ENCODE results near the gene PECR. TPM values are rescaled to one million over a fixed set of nuclear protein-coding genes. Genes with fewer than 3 reads are reported as not detected.

Gene PECR
- total and polyA plus RNA-seq, 5 donors from 2014 or later, result 28.0 to 73.8 (median 47.6) TPM

DNA sequence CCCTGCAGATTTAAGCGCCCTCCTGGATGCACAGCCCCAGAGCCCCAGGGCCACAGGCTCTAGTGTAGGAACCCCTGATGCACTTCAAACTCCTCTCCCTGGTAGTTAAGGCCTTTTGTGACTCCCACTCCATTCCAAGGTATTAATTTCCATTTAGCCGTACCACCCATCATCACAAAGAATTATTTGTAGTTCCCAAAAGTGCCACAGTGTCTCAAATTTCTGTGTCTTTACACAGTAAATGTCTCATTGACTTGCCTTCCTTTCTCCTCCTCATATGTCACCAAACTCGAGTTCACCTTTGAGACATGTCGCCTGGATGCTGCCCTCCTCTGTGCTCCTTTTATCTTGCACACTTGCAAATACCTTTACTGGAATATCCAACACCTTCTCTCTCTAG lies 25.9 kb downstream of the PECR start:
- Histone ChIP-seq H3K27ac (ENCODE audit: insufficient read depth, low read length, poor library complexity, severe bottlenecking) (no peak overlapping the region), H3K4me3 (ENCODE audit: low read depth, low read length) (no peak overlapping the region), H3K4me1 (ENCODE audit: control insufficient read depth, insufficient read depth, low read length, poor library complexity, severe bottlenecking) (peaks cover 22% of the 10 kb centered on the region), H3K27me3 (ENCODE audit: control insufficient read depth, insufficient read depth, low read length) (no peaks in the 10 kb centered on the region), H3K9me3 (ENCODE audit: control insufficient read depth in 2 of 2, low read length in 2 of 2) (no peaks in the 10 kb centered on the region), H3K36me3 (ENCODE audit: control insufficient read depth, insufficient read depth, low read length) (peaks cover 5% of the 10 kb centered on the region)
- Mint-ChIP-seq H3K27ac (peak overlapping the region; percentile 31 to 95 (median 37)), H3K4me3 (no peak overlapping the region), H3K4me1 (peaks cover 14 to 38% (median 28%) of the 10 kb centered on the region in 4 donors), H3K9me3 (peaks cover 0 to 6% (median 0%) of the 10 kb centered on the region in 7 donors), H3K36me3 (peaks cover 30% of the 10 kb centered on the region), H3K27me3 (no peaks in the 10 kb centered on the region)
- no peak for DNase-seq
- no peak for ATAC-seq (ENCODE audit: low read depth in 2 of 2)

DNA sequence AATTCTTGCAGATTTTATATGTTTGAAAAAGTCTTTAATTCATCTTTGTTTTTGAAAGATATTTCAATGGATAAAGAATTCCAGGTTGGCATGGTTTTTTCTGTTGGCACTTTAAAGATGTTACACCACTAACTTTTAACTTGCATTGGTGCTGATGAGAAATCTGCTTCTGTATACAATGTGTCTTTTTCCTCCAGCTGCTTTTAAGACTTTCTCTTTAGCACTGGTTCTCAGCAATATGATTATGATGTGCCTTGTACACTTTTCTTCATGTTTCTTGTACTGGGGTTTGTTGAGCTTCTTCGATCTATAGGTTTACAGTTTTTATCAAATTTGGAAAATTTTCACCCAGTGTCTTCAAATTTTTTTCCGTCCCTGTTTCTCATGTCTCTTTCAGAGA lies 29.2 kb downstream of the PECR start:
- ATAC-seq (ENCODE audit: low read depth in 2 of 2) (no peak), DNase-seq (no peak)
- Histone ChIP-seq H3K9me3 (ENCODE audit: control insufficient read depth in 2 of 2, low read length in 2 of 2) (no peaks in the 10 kb centered on the region), H3K27ac (ENCODE audit: insufficient read depth, low read length, poor library complexity, severe bottlenecking) (no peak overlapping the region), H3K4me3 (ENCODE audit: low read depth, low read length) (no peak overlapping the region), H3K4me1 (ENCODE audit: control insufficient read depth, insufficient read depth, low read length, poor library complexity, severe bottlenecking) (peaks cover 10% of the 10 kb centered on the region), H3K27me3 (ENCODE audit: control insufficient read depth, insufficient read depth, low read length) (no peaks in the 10 kb centered on the region), H3K36me3 (ENCODE audit: control insufficient read depth, insufficient read depth, low read length) (peaks cover 12% of the 10 kb centered on the region)
- peaks cover 28% of the 10 kb centered on the region for H3K36me3 Mint-ChIP-seq
- H3K4me1 Mint-ChIP-seq, result peaks cover 7 to 15% (median 13%) of the 10 kb centered on the region in 4 donors
- no peak overlapping the region for H3K27ac Mint-ChIP-seq
- no peaks in the 10 kb centered on the region for H3K27me3 Mint-ChIP-seq
- H3K9me3 Mint-ChIP-seq, result no peaks in the 10 kb centered on the region
- H3K4me3 Mint-ChIP-seq, result no peak overlapping the region

DNA sequence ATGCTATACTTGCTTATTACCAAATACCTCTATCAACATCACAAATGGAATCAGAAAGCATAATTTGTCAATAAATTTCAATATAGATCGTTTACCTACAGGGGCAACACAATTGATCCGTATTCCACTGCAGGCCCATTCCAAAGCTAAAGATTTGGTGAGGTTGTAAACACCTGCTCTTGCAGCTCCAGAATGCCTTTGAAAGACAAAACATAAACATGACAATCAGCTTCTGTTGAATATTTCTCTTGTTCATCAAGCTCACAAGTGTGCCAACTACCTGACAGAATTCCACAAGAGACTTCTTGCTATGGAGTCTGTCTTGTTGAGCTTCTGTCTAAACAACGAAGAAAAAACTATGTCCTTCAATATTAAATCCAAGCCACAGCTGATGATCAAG lies 30.3 kb downstream of the PECR start:
- Mint-ChIP-seq H3K27me3 (no peaks in the 10 kb centered on the region), H3K4me1 (peaks cover 0 to 8% (median 5%) of the 10 kb centered on the region in 4 donors), H3K4me3 (no peak overlapping the region), H3K27ac (peak overlapping the region in 1 of 3 donors; percentile 17), H3K36me3 (peaks cover 28% of the 10 kb centered on the region), H3K9me3 (no peaks in the 10 kb centered on the region)
- Histone ChIP-seq H3K4me1 (ENCODE audit: control insufficient read depth, insufficient read depth, low read length, poor library complexity, severe bottlenecking) (no peaks in the 10 kb centered on the region), H3K27ac (ENCODE audit: insufficient read depth, low read length, poor library complexity, severe bottlenecking) (no peak overlapping the region), H3K36me3 (ENCODE audit: control insufficient read depth, insufficient read depth, low read length) (peaks cover 18% of the 10 kb centered on the region), H3K9me3 (ENCODE audit: control insufficient read depth in 2 of 2, low read length in 2 of 2) (no peaks in the 10 kb centered on the region), H3K27me3 (ENCODE audit: control insufficient read depth, insufficient read depth, low read length) (no peaks in the 10 kb centered on the region), H3K4me3 (ENCODE audit: low read depth, low read length) (no peak overlapping the region)
- no peak for ATAC-seq (ENCODE audit: low read depth in 2 of 2)
- DNase-seq, result no peak

DNA sequence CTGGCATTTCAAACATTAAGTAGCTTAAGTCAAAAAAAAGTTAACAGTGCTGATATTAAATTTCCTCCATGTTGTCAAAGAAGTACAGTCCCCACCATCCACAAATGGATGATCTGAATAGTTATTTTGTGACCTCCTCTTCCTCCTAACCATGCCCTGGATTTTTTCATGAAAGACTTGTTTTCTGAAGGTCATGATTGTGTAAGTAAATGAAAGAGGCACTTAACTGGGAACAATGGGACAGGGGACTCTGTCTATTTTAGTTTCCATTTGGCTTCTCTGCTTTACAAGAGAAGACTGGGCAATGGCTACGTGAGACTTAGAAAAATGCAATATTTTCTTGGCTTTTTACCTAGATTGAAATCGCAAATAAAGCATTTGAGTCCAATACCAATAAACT lies 32.2 kb downstream of the PECR start:
- Mint-ChIP-seq H3K27me3 (no peaks in the 10 kb centered on the region), H3K4me1 (peaks cover 7 to 9% (median 7%) of the 10 kb centered on the region in 4 donors), H3K9me3 (no peaks in the 10 kb centered on the region), H3K4me3 (no peak overlapping the region), H3K36me3 (peaks cover 19% of the 10 kb centered on the region), H3K27ac (no peak overlapping the region)
- H3K4me1 ChIP-seq (ENCODE audit: control insufficient read depth, insufficient read depth, low read length, poor library complexity, severe bottlenecking), result no peaks in the 10 kb centered on the region
- no peaks in the 10 kb centered on the region for H3K27me3 ChIP-seq (ENCODE audit: control insufficient read depth, insufficient read depth, low read length)
- H3K4me3 ChIP-seq (ENCODE audit: low read depth, low read length), result no peak overlapping the region
- H3K27ac ChIP-seq (ENCODE audit: insufficient read depth, low read length, poor library complexity, severe bottlenecking), result no peak overlapping the region
- DNase-seq (no peak), ATAC-seq (ENCODE audit: low read depth in 2 of 2) (no peak)
- no peaks in the 10 kb centered on the region for H3K9me3 ChIP-seq (ENCODE audit: control insufficient read depth in 2 of 2, low read length in 2 of 2)
- peaks cover 31% of the 10 kb centered on the region for H3K36me3 ChIP-seq (ENCODE audit: control insufficient read depth, insufficient read depth, low read length)

DNA sequence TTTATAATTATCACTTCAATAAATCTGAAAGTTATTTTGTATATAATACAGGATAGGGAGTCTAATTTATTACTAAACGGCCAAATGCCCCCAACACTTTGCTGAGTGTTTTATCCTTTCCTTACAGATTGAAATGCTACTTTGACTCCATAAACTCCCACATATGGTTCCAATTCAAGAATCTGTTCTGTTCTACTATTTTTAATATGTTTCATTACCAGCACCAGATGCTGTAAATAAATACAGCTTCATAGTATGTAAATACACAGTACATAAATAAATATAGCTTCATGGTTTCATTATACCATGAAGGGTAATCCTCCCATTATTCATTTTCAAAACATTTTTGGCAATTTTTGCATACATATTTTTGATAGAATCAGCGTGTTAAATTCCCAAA lies 34.2 kb downstream of the PECR start:
- no peak overlapping the region for H3K27ac ChIP-seq (ENCODE audit: insufficient read depth, low read length, poor library complexity, severe bottlenecking)
- no peak for ATAC-seq (ENCODE audit: low read depth in 2 of 2)
- Mint-ChIP-seq H3K27ac (no peak overlapping the region), H3K27me3 (no peaks in the 10 kb centered on the region), H3K4me1 (peaks cover 7 to 9% (median 7%) of the 10 kb centered on the region in 4 donors), H3K36me3 (peaks cover 30% of the 10 kb centered on the region), H3K4me3 (no peak overlapping the region), H3K9me3 (no peaks in the 10 kb centered on the region)
- peaks cover 43% of the 10 kb centered on the region for H3K36me3 ChIP-seq (ENCODE audit: control insufficient read depth, insufficient read depth, low read length)
- DNase-seq, result no peak
- H3K27me3 ChIP-seq (ENCODE audit: control insufficient read depth, insufficient read depth, low read length), result no peaks in the 10 kb centered on the region
- H3K4me1 ChIP-seq (ENCODE audit: control insufficient read depth, insufficient read depth, low read length, poor library complexity, severe bottlenecking), result no peaks in the 10 kb centered on the region
- no peak overlapping the region for H3K4me3 ChIP-seq (ENCODE audit: low read depth, low read length)
- no peaks in the 10 kb centered on the region for H3K9me3 ChIP-seq (ENCODE audit: control insufficient read depth in 2 of 2, low read length in 2 of 2)

DNA sequence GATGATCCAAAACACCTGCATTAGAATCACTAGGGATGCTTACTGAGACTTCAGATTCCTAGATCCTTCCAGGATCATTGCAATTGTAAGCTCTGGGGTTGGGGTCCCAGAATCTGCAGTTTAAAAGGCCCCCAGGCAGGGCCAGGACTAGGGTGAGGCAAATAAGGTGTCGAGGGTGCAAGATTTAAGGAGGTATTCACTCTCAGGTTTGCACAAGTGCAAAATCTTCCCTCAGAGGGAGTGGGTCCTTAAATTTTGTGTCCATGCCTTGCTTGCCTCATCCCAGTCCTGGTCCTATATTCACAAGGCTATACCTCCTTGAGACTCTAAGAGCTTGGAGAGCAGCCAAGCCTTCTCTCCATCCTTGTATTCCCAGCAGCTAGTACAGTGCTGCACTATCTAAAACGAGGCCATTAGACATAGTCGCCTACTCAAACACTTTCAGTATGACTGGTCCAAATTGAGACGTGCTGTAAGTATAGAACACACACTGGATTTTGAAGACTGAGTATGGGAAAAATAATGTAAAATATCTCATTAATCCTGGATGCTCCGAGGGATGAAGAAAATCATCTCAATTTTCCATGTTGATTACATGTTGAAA lies 36.6 kb downstream of the PECR start:
- Histone ChIP-seq H3K27me3 (ENCODE audit: control insufficient read depth, insufficient read depth, low read length) (no peaks in the 10 kb centered on the region), H3K36me3 (ENCODE audit: control insufficient read depth, insufficient read depth, low read length) (peaks cover 60% of the 10 kb centered on the region), H3K27ac (ENCODE audit: insufficient read depth, low read length, poor library complexity, severe bottlenecking) (no peak overlapping the region), H3K9me3 (ENCODE audit: control insufficient read depth in 2 of 2, low read length in 2 of 2) (no peaks in the 10 kb centered on the region), H3K4me3 (ENCODE audit: low read depth, low read length) (no peak overlapping the region), H3K4me1 (ENCODE audit: control insufficient read depth, insufficient read depth, low read length, poor library complexity, severe bottlenecking) (no peaks in the 10 kb centered on the region)
- Mint-ChIP-seq H3K36me3 (peaks cover 23% of the 10 kb centered on the region), H3K27me3 (no peaks in the 10 kb centered on the region), H3K4me3 (no peak overlapping the region), H3K9me3 (no peaks in the 10 kb centered on the region), H3K4me1 (peaks cover 7 to 9% (median 7%) of the 10 kb centered on the region in 4 donors), H3K27ac (peak overlapping the region in 1 of 3 donors; percentile 16)
- ATAC-seq (ENCODE audit: low read depth in 2 of 2) (no peak), DNase-seq (no peak)

DNA sequence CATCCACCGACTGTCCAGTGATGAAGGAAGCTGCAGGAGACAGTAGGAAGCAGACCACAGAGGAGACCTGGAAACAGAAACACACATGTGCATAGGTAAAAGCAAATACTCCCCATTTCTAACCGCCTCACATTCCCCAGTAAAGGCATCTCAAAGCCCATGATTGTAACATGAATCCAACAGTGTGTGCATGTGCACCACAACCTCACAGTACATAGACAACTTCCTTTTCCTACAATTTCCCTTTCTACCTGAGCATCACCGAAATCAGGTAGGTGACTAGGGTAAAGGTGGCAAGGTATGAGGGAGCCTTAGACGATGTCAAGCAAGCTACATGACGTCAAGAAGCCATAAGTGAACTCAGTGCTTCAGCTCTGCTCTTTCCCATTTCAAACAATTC lies 37.7 kb downstream of the PECR start:
- Mint-ChIP-seq H3K27ac (peak overlapping the region in 2 of 3 donors; percentile 16 to 57), H3K36me3 (peaks cover 31% of the 10 kb centered on the region), H3K4me3 (no peak overlapping the region), H3K27me3 (no peaks in the 10 kb centered on the region), H3K9me3 (no peaks in the 10 kb centered on the region), H3K4me1 (peaks cover 7 to 9% (median 7%) of the 10 kb centered on the region in 4 donors)
- H3K27me3 ChIP-seq (ENCODE audit: control insufficient read depth, insufficient read depth, low read length), result no peaks in the 10 kb centered on the region
- DNase-seq (no peak), ATAC-seq (ENCODE audit: low read depth in 2 of 2) (no peak)
- no peaks in the 10 kb centered on the region for H3K9me3 ChIP-seq (ENCODE audit: control insufficient read depth in 2 of 2, low read length in 2 of 2)
- H3K4me1 ChIP-seq (ENCODE audit: control insufficient read depth, insufficient read depth, low read length, poor library complexity, severe bottlenecking), result no peaks in the 10 kb centered on the region
- H3K36me3 ChIP-seq (ENCODE audit: control insufficient read depth, insufficient read depth, low read length), result peaks cover 65% of the 10 kb centered on the region
- no peak overlapping the region for H3K4me3 ChIP-seq (ENCODE audit: low read depth, low read length)
- no peak overlapping the region for H3K27ac ChIP-seq (ENCODE audit: insufficient read depth, low read length, poor library complexity, severe bottlenecking)

DNA sequence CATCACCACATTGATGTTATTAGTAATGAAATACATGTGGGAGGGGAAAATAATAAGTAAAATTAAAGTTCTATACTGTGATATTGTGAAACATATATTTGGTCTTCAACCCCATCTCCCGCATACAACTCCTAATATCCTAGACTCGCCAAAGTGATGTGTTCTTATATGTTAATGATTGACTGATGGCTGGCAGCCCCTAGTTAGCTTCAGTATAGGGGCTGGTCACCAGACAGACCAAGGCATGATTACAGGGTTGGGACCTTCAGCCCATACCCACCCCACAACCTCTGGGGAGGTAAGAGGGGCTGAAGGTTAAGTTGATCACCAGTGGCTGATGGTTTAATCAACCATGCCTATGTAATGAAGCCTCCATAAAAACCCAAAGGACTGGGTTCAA lies 40.2 kb downstream of the PECR start:
- H3K4me3 ChIP-seq (ENCODE audit: low read depth, low read length), result no peak overlapping the region
- H3K27me3 Mint-ChIP-seq, result no peaks in the 10 kb centered on the region
- H3K36me3 Mint-ChIP-seq, result peaks cover 25% of the 10 kb centered on the region
- H3K4me1 ChIP-seq (ENCODE audit: control insufficient read depth, insufficient read depth, low read length, poor library complexity, severe bottlenecking), result no peaks in the 10 kb centered on the region
- H3K36me3 ChIP-seq (ENCODE audit: control insufficient read depth, insufficient read depth, low read length), result peaks cover 68% of the 10 kb centered on the region
- ATAC-seq (ENCODE audit: low read depth in 2 of 2) (no peak), DNase-seq (no peak)
- no peak overlapping the region for H3K27ac ChIP-seq (ENCODE audit: insufficient read depth, low read length, poor library complexity, severe bottlenecking)
- no peaks in the 10 kb centered on the region for H3K27me3 ChIP-seq (ENCODE audit: control insufficient read depth, insufficient read depth, low read length)
- peaks cover 7 to 9% (median 7%) of the 10 kb centered on the region in 4 donors for H3K4me1 Mint-ChIP-seq
- no peaks in the 10 kb centered on the region for H3K9me3 ChIP-seq (ENCODE audit: control insufficient read depth in 2 of 2, low read length in 2 of 2)
- H3K27ac Mint-ChIP-seq, result peak overlapping the region in 1 of 3 donors; percentile 17
- no peak overlapping the region for H3K4me3 Mint-ChIP-seq
- H3K9me3 Mint-ChIP-seq, result no peaks in the 10 kb centered on the region
